Activated T-cell treated with anti-CD3 and anti-CD28 coated beads for 24 hours (primary cell): ENCODE data around the gene ACVR2B.
A peak's percentile ranks its signal among the peaks of the same experiment; 100 is the strongest.
"Not testable (repeated sequence)": the region's sequence is repeated elsewhere in the genome, so short reads cannot be mapped to it uniquely, and the experiment has no call there.

Experiments used
- DNase-seq: peaks from one replicate; pipeline ENCODE4 v3.0.0-alpha.2; 2020; ENCODE audit warnings: low read depth

The ACVR2B gene

DNA sequence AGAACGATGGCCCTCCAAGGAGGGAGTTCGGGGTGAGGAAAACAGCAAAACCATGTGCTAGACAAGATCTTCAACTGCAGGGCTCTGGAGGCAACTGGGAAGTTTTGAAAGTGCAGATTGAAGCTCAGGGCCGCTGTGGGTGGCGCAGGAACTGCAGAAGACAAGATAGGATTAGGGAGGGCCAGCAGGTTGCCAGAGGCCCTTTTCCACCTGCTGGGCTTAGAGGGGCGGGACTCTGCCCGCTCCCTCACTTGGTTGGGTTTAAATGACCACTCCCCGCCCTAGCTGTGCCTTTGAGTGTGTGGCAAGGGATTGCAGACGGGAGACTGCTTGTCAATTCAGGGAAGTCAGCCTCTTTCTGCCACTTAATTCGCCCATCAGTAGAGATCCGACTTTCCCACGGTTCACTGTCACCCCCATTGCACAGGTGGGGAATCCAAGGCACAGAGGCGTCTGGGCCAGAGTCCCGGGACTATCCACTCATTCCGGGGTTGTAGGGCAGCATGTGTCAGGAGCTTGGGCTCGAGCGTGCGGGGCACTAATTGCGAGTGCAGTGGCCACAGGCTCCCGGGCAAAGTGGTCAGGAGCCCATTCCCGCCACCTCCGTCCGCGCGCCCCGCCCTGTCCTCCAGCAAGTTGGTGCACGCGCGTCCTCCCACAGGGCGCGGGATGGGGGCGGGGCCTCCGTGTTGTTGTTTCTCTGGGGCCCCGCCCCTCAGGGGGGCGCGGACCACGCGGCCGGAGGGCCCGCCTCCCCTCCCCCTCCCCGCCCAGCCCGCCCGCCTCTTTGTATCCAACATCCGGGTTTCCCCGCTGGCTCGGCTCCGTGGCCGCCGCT lies at the start of gene ACVR2B:
Gene ACVR2B, plus strand, starts transcription at position 816 of the 838 bp plus-strand sequence. CDS start 433 bp downstream, outside the sequence.
- DNase-seq = peak; percentile 53

DNA sequence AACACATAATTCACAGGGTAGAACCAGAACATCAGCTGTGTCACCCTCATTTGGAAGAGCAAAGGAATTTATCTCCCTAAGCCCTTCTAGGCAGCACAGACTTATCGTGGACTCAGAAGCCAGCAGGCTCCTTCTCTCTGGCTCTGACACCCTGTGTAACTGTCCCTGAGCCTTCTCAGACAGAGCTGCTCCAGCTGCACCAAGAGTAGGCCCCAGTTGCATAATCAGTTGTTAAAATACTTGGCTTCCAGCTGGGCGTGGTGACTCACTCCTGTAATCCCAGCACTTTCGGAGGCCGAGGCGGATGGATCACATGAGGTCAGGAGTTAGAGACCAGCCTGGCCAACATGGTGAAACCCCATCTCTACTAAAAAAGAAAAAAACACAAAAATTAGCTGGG lies 49.4 kb upstream of the ACVR2B start:
- DNase-seq = no peak

DNA sequence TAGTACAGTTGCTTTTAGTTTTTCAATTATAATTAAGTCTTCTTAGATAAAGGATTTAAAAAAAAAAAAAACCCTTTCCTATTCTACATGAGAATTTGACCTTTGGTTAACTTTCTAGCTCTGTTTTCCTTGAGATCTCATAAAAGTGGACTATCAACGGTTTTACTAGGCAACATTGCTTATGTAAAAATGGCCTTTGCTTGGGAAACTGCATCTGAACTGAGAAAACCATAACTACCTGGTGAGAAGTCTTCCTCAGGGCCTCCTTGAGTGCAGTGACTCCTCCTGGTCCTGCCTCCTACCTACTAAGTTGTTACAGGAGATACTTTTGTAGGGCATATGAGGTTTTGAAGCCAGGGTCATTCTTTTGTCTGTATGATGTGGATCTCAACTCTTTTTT lies 42.1 kb upstream of the ACVR2B start:
- DNase-seq = no peak

DNA sequence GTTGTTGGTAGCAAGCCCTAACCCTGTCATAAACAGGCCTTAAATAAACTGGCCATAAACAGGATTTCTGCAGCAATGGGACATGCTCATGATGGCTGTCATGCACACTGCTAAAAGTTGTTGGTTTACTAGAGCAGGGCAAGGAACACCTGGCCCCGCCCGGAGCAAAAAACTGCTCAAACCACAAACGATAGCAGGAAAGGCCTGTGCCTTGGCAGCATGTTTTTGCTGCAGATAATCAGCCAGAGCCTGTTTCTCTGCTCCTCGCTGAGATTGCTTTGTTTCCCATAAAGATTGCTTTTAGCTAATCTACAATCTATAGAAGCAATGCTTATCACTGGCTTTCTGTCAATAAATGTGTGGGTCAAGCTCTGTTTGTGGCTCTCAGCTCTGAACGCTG lies 32.9 kb upstream of the ACVR2B start:
- DNase-seq = not testable (repeated sequence)

GRCh38 chr3:38421679-38422336 lies 31.9 kb upstream of the ACVR2B start:
- no peak for DNase-seq

GRCh38 chr3:38426798-38427426 lies 26.8 kb upstream of the ACVR2B start:
- not testable (repeated sequence) for DNase-seq

DNA sequence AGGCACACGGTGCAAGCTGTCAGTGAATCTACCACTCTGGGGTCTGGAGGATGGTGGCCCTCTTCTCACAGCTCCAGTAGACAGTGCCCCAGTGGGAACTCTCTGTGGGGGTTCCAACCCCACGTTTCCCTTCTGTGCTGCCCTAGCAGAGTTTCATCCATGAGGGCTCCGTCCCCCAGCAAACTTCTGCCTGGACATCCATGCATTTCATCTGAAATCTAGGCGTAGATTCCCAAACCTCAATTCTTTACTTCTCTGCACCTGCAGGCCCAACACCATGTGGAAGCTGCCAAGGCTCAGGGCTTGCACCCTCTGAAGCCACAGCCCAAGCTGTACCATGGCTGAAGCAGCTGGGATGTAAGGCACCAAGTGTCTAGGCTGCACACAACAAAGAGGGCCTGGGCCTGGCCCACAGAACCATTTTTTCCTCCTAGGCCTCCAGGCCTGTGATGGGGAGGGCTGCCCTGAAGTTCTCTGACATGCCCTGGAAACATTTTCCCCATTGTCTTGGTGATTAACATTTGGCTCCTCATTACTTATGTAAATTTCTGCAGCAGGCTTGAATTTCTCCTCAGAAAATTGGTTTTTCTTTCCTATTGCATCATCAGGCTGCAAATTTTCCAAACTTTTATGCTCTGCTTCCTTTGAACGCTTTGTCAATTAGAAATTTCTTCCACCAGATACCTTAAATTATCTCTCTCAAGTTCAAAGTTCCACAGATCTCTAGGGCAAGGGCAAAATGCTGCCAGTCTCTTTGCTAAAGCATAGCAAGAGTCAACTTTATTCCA lies 20.6 kb upstream of the ACVR2B start:
- DNase-seq = not testable (repeated sequence)

DNA sequence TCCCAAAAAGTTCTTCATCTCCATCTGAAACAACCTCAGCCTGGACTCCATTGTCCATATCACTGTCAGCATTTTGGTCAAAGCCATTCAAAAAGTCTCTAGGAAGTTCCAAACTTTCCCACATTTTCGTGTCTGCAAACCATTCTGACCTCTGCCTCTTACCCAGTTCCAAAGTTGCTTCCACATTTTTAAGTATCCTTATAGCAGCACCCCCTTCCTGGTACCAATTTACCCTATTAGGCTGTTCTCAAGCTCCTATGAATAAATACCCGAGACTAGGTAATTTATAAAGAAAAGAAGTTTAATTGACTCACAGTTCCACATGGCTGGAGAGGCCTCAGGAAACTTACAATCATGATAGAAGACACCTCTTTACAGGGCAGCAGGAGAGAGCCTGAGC lies 20.0 kb upstream of the ACVR2B start:
- DNase-seq = not testable (repeated sequence)

DNA sequence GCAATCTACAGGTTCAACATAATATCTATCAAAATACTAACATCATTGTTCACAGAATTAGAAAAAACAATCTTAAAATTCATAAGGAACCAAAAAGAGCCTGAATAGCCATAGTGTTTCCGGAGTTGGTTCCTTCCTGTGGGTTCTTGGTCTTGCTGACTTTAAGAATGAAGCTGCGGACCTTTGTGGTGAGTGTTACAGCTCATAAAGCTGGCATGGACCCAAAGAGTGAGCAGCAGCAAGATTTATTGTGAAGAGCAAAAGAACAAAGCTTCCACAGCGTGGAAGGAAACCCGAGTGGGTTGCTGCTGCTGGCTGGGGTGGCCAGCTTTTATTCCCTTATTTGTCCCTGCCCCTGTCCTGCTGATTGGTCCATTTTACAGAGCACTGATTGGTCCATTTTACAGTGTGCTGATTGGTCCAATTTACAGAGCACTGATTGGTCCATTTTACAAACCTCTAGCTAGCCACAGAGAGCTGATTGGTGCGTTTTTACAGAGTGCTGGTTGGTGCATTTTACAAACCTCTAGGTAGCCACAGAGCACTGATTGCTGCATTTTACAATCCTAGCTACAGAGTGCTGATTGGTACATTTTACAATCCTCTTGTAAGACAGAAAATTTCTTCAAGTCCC lies 15.1 kb upstream of the ACVR2B start:
- DNase-seq = not testable (repeated sequence)

DNA sequence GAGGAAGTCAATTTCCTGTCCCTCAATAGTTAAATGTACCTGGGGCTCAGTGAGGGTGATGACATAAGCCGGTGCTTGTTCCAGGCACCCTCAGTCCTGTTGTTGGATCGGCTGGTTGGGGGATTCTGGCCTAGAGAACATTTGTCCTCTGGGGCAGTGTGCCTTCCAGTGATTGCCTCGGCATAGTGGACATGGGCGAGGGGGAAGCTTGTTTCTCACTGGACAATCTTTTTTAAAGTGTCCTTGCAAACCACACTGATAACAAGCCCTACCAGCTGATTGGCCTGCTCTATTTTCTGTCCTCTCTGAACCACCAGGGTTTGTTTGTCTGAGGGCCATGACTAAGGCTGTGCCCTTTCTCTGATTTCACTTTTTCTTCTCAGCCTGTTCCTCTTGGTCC lies 10.5 kb upstream of the ACVR2B start:
- not testable (repeated sequence) for DNase-seq

DNA sequence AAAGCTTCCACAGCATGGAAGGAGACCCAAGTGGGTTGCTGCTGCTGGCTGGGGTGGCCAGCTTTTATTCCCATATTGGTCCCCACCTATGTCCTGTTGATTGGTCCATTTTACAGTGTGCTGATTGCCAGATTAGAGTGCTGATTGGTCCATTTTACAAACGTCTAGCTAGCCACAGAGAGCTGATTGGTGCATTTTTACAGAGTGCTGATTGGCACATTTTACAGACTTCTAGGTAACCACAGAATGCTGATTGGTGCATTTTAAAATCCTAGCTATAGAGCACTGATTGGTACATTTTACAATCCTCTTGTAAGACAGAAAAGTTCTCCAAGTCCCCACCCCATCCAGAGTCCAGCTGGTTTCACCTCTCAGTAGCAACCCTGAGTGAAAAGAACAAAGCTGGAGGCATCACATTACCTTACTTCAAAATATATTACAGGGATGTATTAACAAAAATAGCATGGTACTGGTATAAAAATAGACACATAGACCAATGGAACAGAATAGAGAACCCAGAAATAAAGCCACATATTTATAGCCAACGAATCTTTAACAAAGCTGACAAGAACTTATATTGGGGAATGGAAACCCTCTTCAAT lies 7.5 kb upstream of the ACVR2B start:
- no peak for DNase-seq

DNA sequence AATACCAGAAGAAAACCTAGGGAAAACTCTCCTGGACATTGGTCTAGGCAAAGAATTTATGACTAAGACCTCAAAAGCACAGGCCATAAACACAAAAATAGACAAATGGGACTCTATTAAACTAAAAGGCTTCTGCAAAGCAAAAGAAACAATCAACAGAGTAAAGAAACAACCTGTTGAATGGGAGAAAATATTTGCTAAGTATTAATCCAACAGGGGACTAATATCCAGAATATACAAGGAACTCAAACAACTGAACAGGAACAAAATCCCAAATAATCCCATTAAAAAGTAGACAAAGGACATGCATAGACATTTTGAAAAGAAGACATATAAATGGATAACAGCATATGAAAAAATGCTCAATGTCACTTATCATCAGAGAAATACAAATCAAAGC lies 6.9 kb upstream of the ACVR2B start:
- DNase-seq = no peak

DNA sequence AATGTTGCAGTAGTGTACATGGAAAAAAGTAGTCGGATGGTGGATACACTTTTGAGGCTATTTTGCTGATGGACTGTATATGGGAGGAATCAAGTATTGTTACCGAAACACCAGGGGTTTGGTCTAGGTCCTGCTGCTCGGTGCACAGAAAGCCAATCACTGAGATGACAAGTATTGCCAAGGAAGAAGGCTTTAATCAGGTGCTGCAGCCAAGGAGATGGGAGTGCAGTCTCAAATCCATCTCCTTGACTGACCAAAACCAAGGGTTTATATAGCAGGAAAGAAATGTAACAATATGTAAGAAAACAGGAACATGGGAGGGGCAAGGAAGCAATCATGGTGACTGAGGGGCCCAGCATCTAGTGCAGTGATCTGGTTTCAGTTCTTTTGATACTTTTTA lies 2.8 kb upstream of the ACVR2B start:
- DNase-seq = no peak

DNA sequence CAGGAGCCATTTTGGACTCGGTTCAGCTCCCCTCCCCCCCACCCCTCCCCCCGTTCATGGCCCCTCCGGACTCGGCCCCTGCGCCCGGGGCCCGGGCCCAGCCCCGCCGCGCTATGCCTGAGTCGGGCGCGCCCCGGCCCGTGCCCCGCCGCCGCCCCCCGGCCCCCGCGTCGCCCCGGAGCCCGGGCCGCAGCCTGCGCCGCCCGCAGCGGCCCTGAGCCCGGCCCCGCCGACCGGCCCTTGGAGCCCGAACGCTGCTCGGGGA lies 155 bp downstream of the ACVR2B start:
- DNase-seq = no peak

GRCh38 chr3:38454178-38454883 lies 641 bp downstream of the ACVR2B start:
- no peak for DNase-seq

GRCh38 chr3:38454884-38455638 lies 1.4 kb downstream of the ACVR2B start:
- peak; percentile 27 for DNase-seq

DNA sequence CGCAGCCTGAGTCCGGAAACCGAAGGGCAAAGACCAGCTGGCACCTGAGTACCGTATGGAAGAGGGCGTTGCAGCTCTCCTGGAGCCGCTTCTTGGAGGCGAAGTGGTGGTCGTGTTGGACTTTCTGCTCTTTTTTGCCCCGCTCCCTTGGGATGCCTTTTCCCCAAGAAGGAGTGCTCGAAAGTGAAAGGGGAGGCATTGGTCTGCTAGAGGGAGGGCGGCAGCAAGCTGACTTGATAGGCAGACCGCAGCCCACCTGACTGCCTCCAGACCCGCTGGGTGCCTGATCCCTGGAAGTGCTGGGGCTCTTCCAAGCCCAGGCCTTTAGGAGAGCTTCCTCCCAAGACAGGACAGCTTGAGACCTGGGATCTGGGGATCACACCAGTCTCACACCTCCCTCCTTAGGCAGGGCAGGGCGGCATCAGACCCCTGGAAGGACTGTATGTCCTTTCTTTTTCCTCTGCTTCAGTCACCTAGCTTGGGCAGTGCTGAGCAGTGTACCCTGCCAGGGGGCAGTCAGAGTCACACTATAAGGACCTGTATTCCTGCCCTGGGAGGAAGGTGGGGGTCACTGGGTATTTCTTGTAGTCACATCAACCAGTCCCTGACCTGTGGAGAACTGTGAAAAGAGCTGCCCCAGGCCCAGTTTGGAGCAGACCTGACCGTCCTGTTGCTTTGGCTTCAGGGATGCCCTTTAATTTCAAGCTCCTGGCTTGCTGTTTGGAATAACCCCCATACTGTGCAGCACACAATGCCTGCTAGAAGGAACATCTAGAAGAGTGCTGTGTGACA lies 2.1 kb downstream of the ACVR2B start:
- no peak for DNase-seq

DNA sequence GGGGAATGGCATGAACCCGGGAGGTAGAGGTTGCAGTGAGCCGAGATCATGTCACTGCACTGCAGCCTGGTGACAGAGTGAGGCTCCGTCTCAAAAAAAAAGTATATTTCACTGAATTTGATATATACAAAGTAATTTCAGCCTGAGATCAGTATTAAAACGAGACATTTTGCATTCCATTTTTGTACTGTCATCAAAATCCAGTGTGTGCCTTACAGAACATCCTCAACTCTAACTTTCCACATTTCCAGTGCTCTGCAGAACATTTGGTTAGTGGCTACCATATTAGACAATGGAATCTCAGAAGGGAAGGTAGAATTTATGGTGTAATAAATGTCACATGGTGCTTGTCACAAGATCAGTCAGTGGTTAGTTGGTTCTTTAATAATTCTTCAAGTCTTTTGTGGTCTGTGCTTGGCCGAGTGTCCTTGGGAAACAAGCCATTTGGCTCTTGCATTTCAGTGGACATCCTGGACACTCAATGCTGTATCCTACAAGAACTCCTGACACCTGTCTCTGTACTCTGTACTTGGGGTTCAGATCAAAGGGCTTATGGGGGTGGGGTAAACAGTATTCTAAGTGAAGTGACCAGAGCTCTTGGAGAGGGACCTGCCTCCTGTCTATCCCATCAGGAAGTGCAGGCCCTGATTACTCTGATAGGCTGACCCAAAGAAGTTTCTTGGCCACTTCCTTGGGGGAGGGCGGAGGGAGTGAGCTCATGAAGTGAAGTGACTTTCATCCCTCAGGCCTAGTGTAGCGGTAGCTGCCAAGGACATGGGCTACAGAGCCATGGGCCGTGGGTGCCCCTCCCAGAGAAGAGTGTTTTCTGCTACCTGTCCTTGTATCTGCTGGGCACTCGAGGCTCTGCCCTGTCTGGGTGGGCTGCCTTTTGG lies 3.7 kb downstream of the ACVR2B start:
- no peak for DNase-seq
